PFSK-1 (cell line): ENCODE data around the gene NAALADL1.

ENCODE experiments used
- FOXP2 ChIP-seq: optimal IDR thresholded peaks from 2 replicates; pipeline ENCODE3; 2011; ENCODE audit warnings: borderline replicate concordance, control low read depth, inconsistent platforms; ENCODE audit not compliant: insufficient read depth; ENCODE audit errors: extremely low read length, extremely low read depth
- POLR2AphosphoS5 ChIP-seq: IDR thresholded peaks from 2 replicates; pipeline ENCODE4 v1.6.1; 2012; ENCODE audit warnings: low read depth, mild to moderate bottlenecking, control low read depth, low read length, moderate library complexity
- REST ChIP-seq, 2 experiments: IDR thresholded peaks; 2 replicates each; pipeline versions ENCODE4 v1.6.1 to v1.8.0; 2011 to 2012; ENCODE audit warnings: low read depth in 2 of 2, low read length in 2 of 2, control low read depth in 1 of 2, inconsistent platforms in 1 of 2, mild to moderate bottlenecking in 1 of 2, moderate library complexity in 1 of 2; ENCODE audit not compliant: insufficient read depth in 1 of 2
- SIN3A ChIP-seq: IDR thresholded peaks from 2 replicates; pipeline ENCODE4 v1.6.1; 2012; ENCODE audit warnings: mild to moderate bottlenecking, low read length, moderate library complexity, borderline replicate concordance; ENCODE audit not compliant: insufficient read depth
- TAF1 ChIP-seq: IDR thresholded peaks from 2 replicates; pipeline ENCODE4 v1.6.1; 2012; ENCODE audit warnings: low read length, control low read depth, borderline replicate concordance; ENCODE audit not compliant: insufficient read depth

NAALADL1 gene

DNA sequence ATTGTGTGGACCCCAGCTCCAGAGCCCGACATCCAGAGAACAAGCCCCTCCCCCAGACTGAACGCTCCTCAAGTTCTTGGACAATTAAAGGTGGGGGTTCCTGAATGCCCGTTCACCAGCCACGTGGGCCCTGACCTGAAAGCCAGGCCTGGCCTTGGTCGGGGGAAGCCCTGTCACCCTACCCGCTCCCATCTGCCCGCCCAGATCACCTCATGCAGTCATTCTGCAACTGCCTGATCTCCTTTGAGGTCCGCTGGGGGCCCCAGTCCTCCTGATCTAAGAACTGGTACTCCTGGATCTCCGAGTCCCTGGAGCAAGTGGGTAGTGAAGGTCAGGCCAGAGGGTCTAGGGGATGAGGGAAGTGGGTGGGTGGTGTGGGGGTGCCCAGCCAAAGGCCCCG is 9.1 kb upstream of the NAALADL1 start:
- TF ChIP-seq REST (IDR thresholded peaks at IDR 0.05; ENCODE audit: insufficient read depth in 1 of 2, low read depth in 2 of 2, low read length in 2 of 2) = no peak
- TF ChIP-seq SIN3A = no peak
- TF ChIP-seq TAF1 = no peak
- no peak for TF ChIP-seq POLR2AphosphoS5
- TF ChIP-seq FOXP2 = no peak

DNA sequence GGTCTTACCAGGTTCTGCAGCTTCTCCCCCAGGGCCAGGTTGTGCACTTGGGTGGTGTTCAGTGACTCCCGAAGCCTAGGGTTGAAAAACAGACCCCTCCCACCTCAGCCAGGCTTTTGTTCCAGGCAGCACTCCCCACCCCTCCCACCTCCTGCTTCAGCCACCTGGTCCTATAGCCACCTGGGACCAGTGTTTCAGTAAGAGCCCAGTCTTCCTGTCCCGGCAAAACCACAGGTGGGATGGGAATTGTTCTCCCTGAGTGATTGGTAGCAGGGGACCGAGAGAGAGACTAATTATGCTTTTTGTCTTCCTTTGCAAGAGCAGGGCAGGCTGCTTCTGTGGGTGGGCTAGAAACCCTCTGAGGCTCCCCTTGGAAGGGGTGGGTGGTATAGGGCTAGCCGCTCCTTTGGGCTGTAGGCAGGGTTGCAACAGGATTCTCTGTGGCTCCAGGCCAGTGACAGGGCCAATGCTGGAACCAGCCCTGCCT is 8.5 kb upstream of the NAALADL1 start:
- TF ChIP-seq POLR2AphosphoS5 = no peak
- TF ChIP-seq SIN3A = no peak
- TF ChIP-seq TAF1 = no peak
- TF ChIP-seq FOXP2 = no peak
- TF ChIP-seq REST (IDR thresholded peaks at IDR 0.05; ENCODE audit: insufficient read depth in 1 of 2, low read depth in 2 of 2, low read length in 2 of 2) = no peak

DNA sequence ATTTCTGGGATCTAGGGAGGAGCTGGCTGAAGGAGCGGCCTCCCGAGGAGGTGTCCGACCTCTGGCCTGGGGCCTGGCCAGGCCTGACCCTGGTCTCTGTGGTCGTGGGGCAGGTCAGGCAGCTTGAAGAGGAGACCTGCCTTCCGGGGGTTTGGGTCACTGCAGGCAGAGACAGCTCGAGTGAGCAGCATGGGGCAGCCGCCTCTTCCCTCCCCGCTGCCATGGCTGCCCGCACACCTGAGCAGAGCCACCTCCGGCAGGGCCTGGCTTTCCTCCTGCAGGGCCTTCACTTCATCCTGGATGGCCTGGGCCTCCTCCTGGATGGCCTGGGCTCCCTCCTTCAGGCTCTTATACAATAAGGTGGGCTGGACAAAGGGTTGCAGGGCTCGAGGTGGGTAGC is 8.0 kb upstream of the NAALADL1 start:
- no peak for TF ChIP-seq SIN3A
- TF ChIP-seq TAF1 = no peak
- no peak for TF ChIP-seq POLR2AphosphoS5
- TF ChIP-seq FOXP2 = no peak
- no peak for TF ChIP-seq REST (IDR thresholded peaks at IDR 0.05; ENCODE audit: insufficient read depth in 1 of 2, low read depth in 2 of 2, low read length in 2 of 2)

- TF ChIP-seq SIN3A (no peak), POLR2AphosphoS5 (no peak), REST (IDR thresholded peaks at IDR 0.05; ENCODE audit: insufficient read depth in 1 of 2, low read depth in 2 of 2, low read length in 2 of 2) (no peak), FOXP2 (no peak), TAF1 (no peak)
Measured at GRCh38 chr11:65065851-65066250, 7.5 kb upstream of the NAALADL1 start.

- no peak for TF ChIP-seq TAF1
- no peak for TF ChIP-seq REST (IDR thresholded peaks at IDR 0.05; ENCODE audit: insufficient read depth in 1 of 2, low read depth in 2 of 2, low read length in 2 of 2)
- TF ChIP-seq POLR2AphosphoS5 = no peak
- TF ChIP-seq FOXP2 = no peak
- TF ChIP-seq SIN3A = no peak
Measured at GRCh38 chr11:65064847-65065240, 6.5 kb upstream of the NAALADL1 start.
